ENCODE measurements around the gene HPD.
A peak's percentile ranks its signal among the peaks of the same experiment; 100 is the strongest.

The HPD gene

GRCh38 chr12:121812320-121812871 is 46.3 kb downstream of the HPD start:
- DNase-seq: no peak
- Histone ChIP-seq H3K27ac (no peak overlapping the region), H3K36me3 (peaks cover 77% of the 10 kb centered on the region), H3K27me3 (ENCODE audit: insufficient read depth, low read depth, severe bottlenecking) (no peaks in the 10 kb centered on the region), H3K9me3 (ENCODE audit: severe bottlenecking) (no peaks in the 10 kb centered on the region), H3K4me3 (ENCODE audit: low read depth, low read length) (peak overlapping the region; percentile 36)
- no peak for TF ChIP-seq CTCF (IDR thresholded peaks at IDR 0.05; ENCODE audit: low read depth, low read length)

- peak overlapping the region; percentile 36 for H3K4me3 ChIP-seq (ENCODE audit: low read depth, low read length)
- no peaks in the 10 kb centered on the region for H3K9me3 ChIP-seq (ENCODE audit: severe bottlenecking)
- H3K27ac ChIP-seq: no peak overlapping the region; the same call in 1 of the 2 replicates
- peaks cover 73% of the 10 kb centered on the region for H3K36me3 ChIP-seq
- no peaks in the 10 kb centered on the region for H3K27me3 ChIP-seq (ENCODE audit: insufficient read depth, low read depth, severe bottlenecking)
- TF ChIP-seq CTCF (IDR thresholded peaks at IDR 0.05; ENCODE audit: low read depth, low read length): peak; percentile 90
- DNase-seq: peak; percentile 67
These were observed 47.0 kb downstream of the HPD start for GRCh38 chr12:121811434-121812319.

GRCh38 chr12:121810833-121811433 is 47.7 kb downstream of the HPD start:
- Histone ChIP-seq H3K36me3 (peaks cover 73% of the 10 kb centered on the region), H3K4me3 (ENCODE audit: low read depth, low read length) (no peak overlapping the region), H3K9me3 (ENCODE audit: severe bottlenecking) (no peaks in the 10 kb centered on the region), H3K27me3 (ENCODE audit: insufficient read depth, low read depth, severe bottlenecking) (no peaks in the 10 kb centered on the region), H3K27ac (no peak overlapping the region)
- DNase-seq: no peak
- no peak for TF ChIP-seq CTCF (IDR thresholded peaks at IDR 0.05; ENCODE audit: low read depth, low read length)

GRCh38 chr12:121810234-121810817 is 48.3 kb downstream of the HPD start:
- Histone ChIP-seq H3K36me3 (peaks cover 74% of the 10 kb centered on the region), H3K27me3 (ENCODE audit: insufficient read depth, low read depth, severe bottlenecking) (no peaks in the 10 kb centered on the region), H3K27ac (no peak overlapping the region), H3K9me3 (ENCODE audit: severe bottlenecking) (no peaks in the 10 kb centered on the region), H3K4me3 (ENCODE audit: low read depth, low read length) (no peak overlapping the region)
- no peak for TF ChIP-seq CTCF (IDR thresholded peaks at IDR 0.05; ENCODE audit: low read depth, low read length)
- no peak for DNase-seq

GRCh38 chr12:121809712-121810116 is 48.9 kb downstream of the HPD start:
- Histone ChIP-seq H3K27ac (no peak overlapping the region), H3K36me3 (peaks cover 70% of the 10 kb centered on the region), H3K27me3 (ENCODE audit: insufficient read depth, low read depth, severe bottlenecking) (no peaks in the 10 kb centered on the region), H3K4me3 (ENCODE audit: low read depth, low read length) (no peak overlapping the region), H3K9me3 (ENCODE audit: severe bottlenecking) (no peaks in the 10 kb centered on the region)
- no peak for DNase-seq
- TF ChIP-seq CTCF (IDR thresholded peaks at IDR 0.05; ENCODE audit: low read depth, low read length): no peak

All from WERI-Rb-1 (cell line).